Activated naive CD4-positive, alpha-beta T cell (primary cell): Measurements from ENCODE around the gene BUB3.

Experiments used
- DNase-seq, 4 experiments: peaks; one replicate each; lab custom pipeline; 2025; lab: John Stamatoyannopoulos, UW

BUB3 gene

GRCh38 chr10:123141791-123142700, 12.2 kb upstream of the BUB3 start:
- no peak for DNase-seq

DNA sequence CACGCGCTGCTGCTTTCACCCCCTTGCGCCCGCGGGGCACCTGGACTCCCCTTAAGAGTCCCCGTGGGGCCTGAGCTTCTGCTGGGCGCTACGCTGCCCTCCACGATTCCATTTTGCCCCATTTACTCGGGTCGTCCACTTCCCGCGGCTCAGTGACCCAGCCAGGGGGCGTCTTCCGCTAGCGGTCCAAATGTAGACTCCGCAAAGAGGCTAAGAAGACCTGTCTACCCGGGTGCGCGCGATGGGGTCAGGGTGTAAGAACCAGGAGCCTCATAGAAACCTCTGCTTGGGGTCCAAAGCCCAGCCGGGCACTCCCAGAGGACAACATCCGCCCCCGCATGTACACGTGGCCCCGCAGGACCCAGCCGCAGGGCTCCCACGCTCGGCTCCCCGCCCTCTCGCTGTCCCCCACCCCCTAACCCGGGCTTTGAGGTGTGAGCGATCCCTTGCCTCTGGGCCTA, 11.5 kb upstream of the BUB3 start:
- DNase-seq: no peak

GRCh38 chr10:123143162-123143824, 10.9 kb upstream of the BUB3 start:
- DNase-seq: no peak

DNA sequence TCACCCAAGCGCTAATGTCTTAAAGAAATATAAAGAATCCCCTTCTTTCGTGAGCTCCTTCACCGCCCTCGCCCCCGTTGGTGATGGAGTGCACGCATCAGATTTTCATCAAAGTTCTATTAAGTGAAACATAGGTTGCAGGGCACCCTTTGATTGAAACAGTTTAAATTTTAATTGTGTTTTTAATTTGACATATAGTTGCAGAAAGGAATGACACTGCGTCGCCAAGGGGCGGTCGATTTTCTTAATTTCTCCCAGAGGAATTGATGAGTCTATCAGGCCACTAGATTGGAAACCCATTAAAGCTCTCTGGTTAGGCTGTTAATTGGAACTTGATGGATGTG, 10.4 kb upstream of the BUB3 start:
- no peak for DNase-seq

DNA sequence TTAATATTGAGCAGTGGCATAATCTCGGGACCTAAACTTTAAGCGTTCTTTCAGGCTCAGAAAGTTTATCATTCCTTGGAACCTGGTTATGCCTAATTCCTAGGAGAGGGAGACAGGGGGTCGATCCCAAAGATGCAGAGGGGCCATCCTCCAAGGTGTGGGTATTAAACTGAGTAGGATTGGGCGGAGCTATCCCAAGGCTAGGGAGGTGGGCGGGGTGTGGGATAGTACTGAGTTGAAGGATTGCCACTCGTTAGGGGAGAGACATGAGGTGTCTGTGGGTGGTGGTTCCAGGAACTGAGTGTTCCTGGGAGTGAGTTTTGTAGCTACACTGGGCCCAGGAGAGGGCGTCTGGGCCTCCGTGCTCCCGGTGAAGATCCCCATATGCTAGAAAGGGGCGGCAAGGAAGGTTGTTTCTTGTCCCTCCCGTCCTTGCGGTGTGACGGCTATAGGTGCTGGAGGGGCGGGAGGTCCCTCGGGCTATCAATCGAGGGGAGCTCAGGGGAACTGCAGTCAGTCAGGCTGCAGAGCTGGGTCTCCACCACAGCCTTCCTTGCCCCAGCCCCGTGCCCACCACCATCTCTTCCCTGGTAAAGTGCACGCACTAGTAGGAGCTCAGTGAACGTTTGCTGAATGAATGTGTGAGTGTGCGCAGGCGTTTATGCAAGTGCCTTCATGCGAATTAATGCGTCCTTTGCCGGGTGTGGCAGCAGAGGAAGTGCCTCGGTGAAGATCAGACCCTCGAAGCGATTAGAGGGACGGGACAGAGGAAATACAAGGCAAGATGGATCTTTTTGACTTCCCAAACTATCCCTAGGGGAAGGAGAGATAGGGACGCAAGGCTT, 9.3 kb upstream of the BUB3 start:
- no peak for DNase-seq

GRCh38 chr10:123145542-123146012, 8.6 kb upstream of the BUB3 start:
- DNase-seq: no peak

DNA sequence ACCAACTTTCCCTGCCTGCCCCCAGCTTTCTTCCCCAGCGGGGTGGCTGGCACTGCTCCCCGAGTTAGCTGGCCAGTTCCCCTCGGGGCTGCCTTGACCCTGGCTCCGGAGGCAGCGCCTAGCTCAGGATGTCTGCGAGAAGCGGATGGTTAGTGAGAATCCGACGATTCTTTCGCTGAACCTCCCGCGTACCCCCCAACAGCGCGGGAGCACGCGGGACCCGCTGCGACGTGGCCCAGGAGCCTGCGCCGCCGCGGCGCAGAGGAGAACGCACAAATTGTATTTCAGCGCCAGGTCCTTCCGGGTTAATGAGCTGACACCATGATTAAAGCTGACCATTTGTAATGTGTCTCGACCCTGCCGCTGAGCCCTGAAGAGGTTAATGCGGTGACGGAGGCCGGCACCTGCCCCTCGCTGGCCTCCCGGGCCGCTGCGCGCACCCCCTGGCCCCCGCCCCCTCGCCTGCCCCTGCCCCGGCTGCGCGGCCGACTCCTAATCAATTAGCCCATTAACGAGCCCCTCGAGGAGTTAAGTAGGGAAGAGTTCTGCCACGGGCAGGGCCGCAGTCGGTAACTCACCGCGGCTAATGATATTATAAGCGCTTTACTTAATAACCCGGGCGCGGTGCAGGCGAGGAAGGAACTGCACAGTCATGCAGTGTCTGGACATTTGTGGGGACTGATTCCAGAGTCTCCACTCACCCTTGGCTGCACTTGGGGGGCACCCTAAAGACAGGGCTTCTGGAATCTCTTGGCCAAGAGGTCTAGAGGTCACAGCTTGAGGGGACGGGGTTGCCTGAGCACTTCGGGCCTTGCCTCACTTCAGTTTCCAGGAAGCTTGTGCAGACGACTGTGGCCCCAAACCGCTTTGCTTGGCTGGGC, 7.9 kb upstream of the BUB3 start:
- no peak for DNase-seq

GRCh38 chr10:123146894-123147634, 7.1 kb upstream of the BUB3 start:
- DNase-seq: no peak

- DNase-seq: no peak
These were observed 6.4 kb upstream of the BUB3 start, which contains the start of gene HMX2 for GRCh38 chr10:123147635-123148413. HMX2 (plus strand) TSS chr10:123148136; CDS start chr10:123148379, 243 bp downstream.

DNA sequence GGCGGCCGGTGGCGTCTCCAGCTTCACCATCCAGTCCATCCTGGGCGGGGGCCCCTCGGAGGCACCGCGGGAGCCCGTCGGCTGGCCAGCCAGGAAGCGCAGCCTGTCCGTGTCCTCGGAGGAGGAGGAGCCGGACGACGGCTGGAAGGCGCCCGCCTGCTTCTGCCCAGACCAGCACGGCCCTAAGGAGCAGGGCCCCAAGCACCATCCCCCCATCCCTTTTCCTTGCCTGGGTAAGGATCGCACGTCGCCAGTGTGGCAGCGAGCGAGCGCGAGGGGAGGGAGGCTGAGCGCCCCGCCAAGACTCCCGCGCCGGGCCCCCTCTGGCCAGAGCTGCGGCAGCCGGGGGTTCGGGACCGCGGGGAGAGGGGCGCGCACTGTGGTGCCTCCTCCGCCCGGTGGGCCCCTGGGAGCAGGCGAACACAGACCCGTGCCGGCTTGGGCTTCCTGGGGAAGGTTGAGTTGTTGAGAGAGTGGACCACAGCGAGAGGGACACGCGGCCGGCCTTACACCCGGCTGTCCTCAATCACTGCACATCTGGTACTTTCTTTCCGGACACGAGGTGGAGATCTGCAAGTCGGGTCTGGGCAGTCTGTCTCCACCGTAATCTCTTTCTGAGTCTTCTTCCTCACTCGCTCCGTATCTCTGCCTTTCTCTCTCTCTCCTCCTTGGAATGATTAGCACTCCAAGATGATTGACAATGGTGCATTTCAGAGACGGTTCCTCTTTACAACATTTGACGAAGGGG, 5.6 kb upstream of the BUB3 start:
- DNase-seq: no peak

DNA sequence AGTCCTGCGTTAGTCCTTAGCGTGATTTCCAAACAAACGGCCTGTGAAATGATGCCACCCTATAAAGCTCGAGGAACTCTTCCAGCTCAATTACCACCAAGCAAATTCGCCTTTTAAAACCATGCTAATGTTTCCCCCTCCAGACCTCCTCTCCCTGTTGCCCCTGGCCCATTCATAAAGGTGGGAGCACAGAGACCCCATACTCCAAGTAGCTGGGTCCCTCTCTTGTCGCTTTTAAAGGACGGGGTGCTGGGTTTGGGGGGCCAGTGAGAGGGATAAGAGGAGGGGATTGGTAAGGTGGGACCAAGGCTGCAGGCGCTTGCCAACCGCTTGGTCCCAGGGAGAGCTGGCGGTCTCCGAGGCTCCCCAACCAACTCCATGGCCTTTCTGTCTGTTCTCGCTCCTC, 5.0 kb upstream of the BUB3 start:
- no peak for DNase-seq

GRCh38 chr10:123149568-123150270, 4.5 kb upstream of the BUB3 start:
- peak in 2 of 4 experiments; percentile 15 to 46 for DNase-seq

GRCh38 chr10:123150271-123150985, 3.8 kb upstream of the BUB3 start:
- no peak for DNase-seq

- DNase-seq: peak in 1 of 4 experiments; percentile 24
These were observed 3.0 kb upstream of the BUB3 start for GRCh38 chr10:123150986-123151736.

- DNase-seq: no peak
These were observed 2.5 kb upstream of the BUB3 start for GRCh38 chr10:123151737-123152135.

DNA sequence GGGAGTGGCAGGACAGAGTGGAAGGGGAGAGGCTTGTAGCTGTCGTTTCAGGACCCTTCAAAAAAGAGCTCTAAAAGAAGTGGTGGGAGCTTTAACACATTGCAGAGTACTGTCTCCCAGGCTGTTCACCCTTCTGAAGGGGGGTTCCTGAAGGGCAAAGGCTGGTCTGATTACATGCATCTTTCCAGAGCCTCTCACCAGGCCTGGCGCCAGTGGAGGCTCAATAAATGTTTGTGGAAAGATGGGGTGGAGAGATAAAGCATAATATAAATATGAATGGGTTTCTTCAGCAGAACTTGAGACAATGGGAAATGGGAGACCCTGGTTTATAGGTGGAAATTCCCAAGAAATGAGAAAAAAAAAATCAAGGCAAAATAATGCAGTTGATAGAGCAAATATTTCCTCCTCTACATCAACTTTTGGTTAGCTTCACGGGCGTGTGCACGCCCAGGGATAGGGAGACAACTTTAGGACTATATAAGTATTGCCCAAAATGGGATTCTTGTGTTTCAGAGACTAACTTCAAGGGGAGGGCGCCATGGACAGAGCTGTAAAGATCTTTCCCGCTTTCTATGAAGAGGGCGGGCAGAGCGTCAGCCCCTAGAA, 613 bp upstream of the BUB3 start:
- DNase-seq: no peak
